ENCODE data around the gene MACF1. TPM values are rescaled to one million over a fixed set of nuclear protein-coding genes. Genes with fewer than 3 reads are reported as not detected.

Gene MACF1
- total and polyA plus RNA-seq, 2 of the 13 experiments (the other 11 are each of a cell fraction or from before 2014, with no cell fraction given), result 36.7 to 65.4 TPM

DNA sequence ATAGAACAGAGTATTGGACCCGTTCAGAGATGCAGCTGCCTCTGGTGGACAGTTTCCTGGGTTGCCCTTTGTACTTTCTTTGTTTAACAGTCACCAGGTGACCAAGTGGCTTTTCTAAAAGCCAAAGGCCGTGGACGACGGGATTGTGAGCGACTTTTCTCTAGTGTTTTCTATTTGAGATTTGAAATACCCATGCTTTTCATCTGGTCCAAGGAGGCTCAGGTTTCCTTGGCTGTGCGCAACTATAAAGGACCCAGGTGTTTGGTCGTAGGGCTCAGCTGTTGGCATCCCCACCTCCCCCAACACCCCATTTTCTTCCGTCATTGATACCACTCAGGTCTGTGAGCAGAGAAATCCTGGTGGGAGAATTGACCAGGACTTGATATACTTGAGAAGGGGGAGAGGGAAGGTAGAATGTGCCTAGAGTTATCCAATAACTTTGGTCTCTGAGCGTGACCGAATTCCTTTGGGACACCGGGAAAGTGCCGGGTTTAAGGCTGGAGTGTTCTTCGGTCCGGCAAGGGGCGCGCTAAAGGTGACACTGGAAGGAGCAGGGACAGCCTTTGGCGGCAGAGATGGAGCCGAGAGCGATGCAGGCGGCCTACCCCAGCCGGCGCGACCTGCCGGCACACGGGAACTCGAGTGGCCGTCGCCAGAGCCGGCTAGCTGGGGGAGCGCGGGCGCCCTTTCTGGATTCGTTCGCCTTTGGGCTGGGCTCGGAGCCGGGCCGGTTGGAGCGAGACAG is 203.6 kb downstream of the MACF1 start (continued):
- TF ChIP-seq, protein P1, sequence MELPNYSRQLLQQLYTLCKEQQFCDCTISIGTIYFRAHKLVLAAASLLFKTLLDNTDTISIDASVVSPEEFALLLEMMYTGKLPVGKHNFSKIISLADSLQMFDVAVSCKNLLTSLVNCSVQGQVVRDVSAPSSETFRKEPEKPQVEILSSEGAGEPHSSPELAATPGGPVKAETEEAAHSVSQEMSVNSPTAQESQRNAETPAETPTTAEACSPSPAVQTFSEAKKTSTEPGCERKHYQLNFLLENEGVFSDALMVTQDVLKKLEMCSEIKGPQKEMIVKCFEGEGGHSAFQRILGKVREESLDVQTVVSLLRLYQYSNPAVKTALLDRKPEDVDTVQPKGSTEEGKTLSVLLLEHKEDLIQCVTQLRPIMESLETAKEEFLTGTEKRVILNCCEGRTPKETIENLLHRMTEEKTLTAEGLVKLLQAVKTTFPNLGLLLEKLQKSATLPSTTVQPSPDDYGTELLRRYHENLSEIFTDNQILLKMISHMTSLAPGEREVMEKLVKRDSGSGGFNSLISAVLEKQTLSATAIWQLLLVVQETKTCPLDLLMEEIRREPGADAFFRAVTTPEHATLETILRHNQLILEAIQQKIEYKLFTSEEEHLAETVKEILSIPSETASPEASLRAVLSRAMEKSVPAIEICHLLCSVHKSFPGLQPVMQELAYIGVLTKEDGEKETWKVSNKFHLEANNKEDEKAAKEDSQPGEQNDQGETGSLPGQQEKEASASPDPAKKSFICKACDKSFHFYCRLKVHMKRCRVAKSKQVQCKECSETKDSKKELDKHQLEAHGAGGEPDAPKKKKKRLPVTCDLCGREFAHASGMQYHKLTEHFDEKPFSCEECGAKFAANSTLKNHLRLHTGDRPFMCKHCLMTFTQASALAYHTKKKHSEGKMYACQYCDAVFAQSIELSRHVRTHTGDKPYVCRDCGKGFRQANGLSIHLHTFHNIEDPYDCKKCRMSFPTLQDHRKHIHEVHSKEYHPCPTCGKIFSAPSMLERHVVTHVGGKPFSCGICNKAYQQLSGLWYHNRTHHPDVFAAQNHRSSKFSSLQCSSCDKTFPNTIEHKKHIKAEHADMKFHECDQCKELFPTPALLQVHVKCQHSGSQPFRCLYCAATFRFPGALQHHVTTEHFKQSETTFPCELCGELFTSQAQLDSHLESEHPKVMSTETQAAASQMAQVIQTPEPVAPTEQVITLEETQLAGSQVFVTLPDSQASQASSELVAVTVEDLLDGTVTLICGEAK (IDR thresholded peaks at IDR 0.05), result no peak
- TF ChIP-seq, protein P1 (CRISPR knock-in tag; IDR thresholded peaks at IDR 0.05), result no peak
- no peak for TF ChIP-seq ZEB1 (IDR thresholded peaks at IDR 0.05; ENCODE audit: insufficient replicate concordance, low read depth)
- TF ChIP-seq, protein P2, sequence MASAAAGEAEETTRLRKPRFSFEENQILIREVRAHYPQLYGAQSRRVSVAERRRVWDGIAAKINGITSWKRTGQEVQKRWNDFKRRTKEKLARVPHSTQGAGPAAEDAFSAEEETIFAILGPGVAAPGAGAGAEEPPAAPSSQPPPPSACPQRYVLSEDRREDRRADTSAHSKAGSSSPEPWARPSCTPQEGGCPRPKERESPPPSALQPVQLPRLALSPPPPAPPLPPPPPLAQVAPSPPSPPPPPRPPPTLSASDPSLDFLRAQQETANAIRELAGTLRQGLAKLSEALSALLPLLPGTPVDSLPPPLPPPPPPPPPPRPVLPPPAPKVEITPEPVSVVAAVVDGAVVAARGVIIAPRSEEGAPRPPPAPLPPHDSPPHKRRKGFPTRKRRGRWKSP (CRISPR knock-in tag; IDR thresholded peaks at IDR 0.05), result no peak; the same call in 1 of the 2 replicates
- no peak for TF ChIP-seq SETDB1 (CRISPR knock-in tag; IDR thresholded peaks at IDR 0.05; ENCODE audit: borderline replicate concordance)
- TF ChIP-seq, protein P3, sequence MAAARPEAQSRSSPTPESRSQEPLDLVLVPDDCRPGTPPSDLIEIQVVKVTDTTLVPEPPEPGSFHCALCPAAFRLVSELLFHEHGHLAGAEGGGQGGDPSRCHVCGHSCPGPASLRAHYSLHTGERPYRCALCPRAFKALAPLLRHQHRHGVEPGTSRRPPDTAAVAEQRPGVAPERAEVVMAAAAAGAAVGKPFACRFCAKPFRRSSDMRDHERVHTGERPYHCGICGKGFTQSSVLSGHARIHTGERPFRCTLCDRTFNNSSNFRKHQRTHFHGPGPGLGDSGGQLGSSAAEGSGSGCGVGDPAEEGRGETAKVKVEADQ (CRISPR knock-in tag; IDR thresholded peaks at IDR 0.05; ENCODE audit: borderline replicate concordance), result no peak
- TF ChIP-seq, protein P4, sequence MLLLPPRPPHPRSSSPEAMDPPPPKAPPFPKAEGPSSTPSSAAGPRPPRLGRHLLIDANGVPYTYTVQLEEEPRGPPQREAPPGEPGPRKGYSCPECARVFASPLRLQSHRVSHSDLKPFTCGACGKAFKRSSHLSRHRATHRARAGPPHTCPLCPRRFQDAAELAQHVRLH (CRISPR knock-in tag; IDR thresholded peaks at IDR 0.05; ENCODE audit: borderline replicate concordance, low read depth), result no peak
- TF ChIP-seq, protein P5, sequence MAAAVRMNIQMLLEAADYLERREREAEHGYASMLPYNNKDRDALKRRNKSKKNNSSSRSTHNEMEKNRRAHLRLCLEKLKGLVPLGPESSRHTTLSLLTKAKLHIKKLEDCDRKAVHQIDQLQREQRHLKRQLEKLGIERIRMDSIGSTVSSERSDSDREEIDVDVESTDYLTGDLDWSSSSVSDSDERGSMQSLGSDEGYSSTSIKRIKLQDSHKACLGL (CRISPR knock-in tag; IDR thresholded peaks at IDR 0.05), result no peak; the same call in 1 of the 2 replicates
- TF ChIP-seq REXO4 (CRISPR knock-in tag; IDR thresholded peaks at IDR 0.05; ENCODE audit: borderline replicate concordance), result no peak
- TF ChIP-seq ZNF674 (CRISPR knock-in tag; IDR thresholded peaks at IDR 0.05; ENCODE audit: low read depth), result no peak
- no peak for TF ChIP-seq ZNF24 (IDR thresholded peaks at IDR 0.05)
- no peak for TF ChIP-seq TCF7L2 (IDR thresholded peaks at IDR 0.05; ENCODE audit: low read depth, low read length)
- no peak for TF ChIP-seq ZNF709 (CRISPR knock-in tag; IDR thresholded peaks at IDR 0.05)
- no peak for TF ChIP-seq ZNF562 (CRISPR knock-in tag; IDR thresholded peaks at IDR 0.05; ENCODE audit: borderline replicate concordance)

All from HepG2 (cell line).